Choroid plexus epithelial cell (primary cell): ENCODE data around the gene PISD.
A peak's percentile ranks its signal among the peaks of the same experiment; 100 is the strongest.
"Not testable (repeated sequence)": the region's sequence is repeated elsewhere in the genome, so short reads cannot be mapped to it uniquely, and the experiment has no call there.

Experiments used
- DNase-seq: peaks from one replicate; pipeline ENCODE4 v3.0.0-alpha.2; 2010; ENCODE audit warnings: low read depth
- H3K4me3 ChIP-seq: 2 replicates; pipeline ENCODE4 v1.5.1; 2011; ENCODE audit warnings: low read depth, mild to moderate bottlenecking, control low read depth, low read length, moderate library complexity
- TF ChIP-seq, protein P1 (sequence below): conservative IDR thresholded peaks from 2 replicates; pipeline ENCODE4 v1.5.1; 2011; ENCODE audit warnings: low read depth, mild to moderate bottlenecking, control low read depth, inconsistent platforms, low read length, moderate library complexity

PISD gene

DNA sequence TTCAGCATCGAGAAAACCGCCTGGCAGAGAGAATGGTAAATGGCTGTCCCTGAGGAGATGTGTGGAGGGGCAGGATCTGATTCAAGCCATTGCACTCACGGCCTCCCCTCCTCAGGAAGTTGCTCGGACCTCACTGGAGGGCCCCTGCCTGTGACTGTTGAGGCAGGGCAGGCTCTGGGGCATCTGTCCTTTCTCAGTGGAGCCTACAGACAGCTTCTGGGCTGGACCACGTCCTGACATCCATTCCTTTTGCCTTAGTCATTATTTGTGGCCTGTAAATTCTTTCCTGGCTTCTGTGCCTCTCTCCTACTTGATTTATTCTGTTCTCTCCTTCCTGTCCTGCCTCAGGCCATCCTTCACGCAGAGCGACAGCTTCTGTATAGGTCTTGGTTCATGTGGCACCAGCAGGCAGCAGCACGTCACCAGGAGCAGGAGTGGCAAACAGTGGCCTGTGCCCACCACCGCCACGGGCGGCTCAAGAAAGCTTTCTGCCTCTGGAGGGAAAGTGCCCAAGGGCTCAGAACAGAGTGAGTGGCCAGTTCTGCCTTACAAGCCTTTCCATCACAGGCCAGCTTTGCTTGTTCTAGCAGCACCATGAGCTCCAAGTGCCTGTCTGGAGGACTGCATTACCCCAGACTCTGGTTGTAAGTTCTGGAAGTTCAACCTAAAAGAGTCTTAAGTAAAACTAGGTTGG, 59.6 kb downstream of the PISD start:
- TF ChIP-seq, protein P1, sequence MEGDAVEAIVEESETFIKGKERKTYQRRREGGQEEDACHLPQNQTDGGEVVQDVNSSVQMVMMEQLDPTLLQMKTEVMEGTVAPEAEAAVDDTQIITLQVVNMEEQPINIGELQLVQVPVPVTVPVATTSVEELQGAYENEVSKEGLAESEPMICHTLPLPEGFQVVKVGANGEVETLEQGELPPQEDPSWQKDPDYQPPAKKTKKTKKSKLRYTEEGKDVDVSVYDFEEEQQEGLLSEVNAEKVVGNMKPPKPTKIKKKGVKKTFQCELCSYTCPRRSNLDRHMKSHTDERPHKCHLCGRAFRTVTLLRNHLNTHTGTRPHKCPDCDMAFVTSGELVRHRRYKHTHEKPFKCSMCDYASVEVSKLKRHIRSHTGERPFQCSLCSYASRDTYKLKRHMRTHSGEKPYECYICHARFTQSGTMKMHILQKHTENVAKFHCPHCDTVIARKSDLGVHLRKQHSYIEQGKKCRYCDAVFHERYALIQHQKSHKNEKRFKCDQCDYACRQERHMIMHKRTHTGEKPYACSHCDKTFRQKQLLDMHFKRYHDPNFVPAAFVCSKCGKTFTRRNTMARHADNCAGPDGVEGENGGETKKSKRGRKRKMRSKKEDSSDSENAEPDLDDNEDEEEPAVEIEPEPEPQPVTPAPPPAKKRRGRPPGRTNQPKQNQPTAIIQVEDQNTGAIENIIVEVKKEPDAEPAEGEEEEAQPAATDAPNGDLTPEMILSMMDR: no peak
- peak; percentile 91 for DNase-seq
- H3K4me3 ChIP-seq: no peak overlapping the region

DNA sequence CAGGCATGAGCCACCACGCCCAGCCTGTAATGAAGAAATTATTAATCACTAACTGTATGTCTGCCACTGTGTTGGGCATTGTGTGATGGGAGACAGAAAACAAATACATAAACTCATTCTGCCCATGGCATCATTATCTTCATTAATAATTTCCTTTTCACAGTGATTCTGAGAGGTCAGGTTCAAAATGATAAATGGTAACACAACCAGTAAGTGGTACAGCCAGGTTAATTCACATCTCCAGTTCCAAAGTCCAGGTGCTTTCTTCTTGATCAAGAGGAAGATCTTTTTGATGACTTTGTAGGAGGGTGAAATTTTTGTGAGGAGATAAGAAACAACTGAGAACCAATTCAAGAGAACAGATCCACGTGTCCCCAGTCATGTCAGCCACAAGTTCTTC, 66.7 kb downstream of the PISD start:
- no peak overlapping the region for H3K4me3 ChIP-seq
- TF ChIP-seq, protein P1: no peak
- DNase-seq: no peak

DNA sequence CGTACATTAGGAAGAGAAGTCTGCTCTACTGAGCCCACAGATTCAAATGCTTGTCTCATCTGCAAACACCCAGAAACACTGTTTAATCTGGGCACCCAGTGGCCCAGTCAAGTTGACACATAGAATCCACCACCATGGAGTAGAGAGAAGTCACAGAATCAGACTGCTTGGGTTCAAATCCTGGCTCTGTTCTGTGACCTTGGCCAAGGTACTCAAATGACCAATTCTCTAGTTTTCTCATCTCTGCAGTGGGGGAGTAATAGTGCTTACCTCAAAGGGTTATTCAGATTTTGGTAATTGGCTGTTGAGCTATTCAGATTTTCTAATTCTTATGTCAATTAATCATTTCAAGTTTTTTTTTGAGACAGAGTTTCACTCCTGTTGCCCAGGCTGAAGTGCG, 71.9 kb downstream of the PISD start:
- not testable (repeated sequence) for DNase-seq, H3K4me3 ChIP-seq

DNA sequence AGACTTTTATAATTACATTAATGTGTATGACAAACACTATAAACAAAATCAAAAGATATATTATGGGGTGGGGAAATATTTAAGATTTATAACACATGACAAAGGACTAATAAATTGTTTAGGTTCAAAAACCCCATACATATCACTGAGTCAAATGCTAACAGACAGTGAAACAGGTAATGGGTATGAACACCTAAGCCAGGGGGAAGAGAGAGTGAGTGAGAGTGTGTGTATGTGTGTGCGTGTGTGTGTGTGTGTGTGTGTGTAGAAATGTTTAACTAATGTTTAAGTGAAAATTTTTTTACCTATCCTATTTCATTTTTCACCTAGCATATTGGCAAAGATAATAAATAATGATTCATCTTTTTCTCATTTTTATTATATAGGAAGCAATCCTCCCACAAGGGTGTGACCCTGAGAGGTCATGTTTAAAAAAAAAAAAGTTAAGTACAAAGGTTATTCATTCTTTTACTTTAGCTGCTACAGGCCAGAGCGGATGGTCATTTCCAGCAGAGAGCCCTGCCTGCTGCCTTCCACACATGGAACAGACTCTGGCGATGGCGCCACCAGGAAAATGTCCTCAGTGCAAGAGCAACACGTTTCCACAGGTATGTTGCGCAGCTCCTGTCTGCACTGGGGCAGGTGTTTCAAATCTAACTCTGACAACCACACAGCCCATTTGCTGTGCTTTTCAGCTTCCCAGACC, 72.9 kb downstream of the PISD start:
- TF ChIP-seq, protein P1: no peak
- peak; percentile 21 for DNase-seq
- H3K4me3 ChIP-seq: no peak overlapping the region

DNA sequence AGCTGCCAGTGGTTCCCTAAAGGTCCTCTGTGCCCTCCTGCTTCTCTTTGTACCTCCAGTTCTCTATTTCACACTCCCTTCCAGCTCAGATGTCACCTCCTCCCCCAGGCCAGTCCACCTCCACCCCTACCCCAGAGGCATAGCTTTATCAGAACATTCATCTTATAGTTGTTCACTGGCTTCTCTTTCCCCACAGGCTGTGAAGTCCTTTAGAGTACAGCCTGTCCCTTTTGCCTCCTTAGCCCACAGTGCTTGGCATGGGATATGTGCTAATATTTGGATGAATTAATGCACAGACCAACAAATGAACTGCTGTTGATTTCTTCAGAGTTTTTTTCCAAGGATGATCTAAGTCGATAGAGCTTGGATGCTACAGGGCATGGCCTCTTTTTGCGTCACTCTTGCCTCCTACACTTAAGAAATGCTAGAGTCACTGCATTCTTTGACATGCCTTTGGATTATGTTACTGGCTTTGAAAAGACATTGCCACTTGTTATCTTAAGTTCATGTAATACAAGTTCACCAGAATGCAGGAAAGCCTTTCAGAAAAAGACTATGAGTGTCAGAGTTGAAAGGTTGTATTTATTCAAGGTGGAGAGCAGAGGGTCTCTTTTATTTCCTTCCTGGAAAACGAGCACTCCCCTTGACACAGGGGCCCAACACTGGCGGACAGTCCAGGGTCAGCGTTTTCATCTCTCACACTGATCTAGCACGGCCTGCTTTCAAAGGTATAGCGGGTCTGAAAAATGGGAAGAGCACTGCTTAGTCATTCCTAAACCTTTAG, 75.7 kb downstream of the PISD start:
- no peak overlapping the region for H3K4me3 ChIP-seq
- peak; percentile 99 for DNase-seq
- TF ChIP-seq, protein P1: no peak

DNA sequence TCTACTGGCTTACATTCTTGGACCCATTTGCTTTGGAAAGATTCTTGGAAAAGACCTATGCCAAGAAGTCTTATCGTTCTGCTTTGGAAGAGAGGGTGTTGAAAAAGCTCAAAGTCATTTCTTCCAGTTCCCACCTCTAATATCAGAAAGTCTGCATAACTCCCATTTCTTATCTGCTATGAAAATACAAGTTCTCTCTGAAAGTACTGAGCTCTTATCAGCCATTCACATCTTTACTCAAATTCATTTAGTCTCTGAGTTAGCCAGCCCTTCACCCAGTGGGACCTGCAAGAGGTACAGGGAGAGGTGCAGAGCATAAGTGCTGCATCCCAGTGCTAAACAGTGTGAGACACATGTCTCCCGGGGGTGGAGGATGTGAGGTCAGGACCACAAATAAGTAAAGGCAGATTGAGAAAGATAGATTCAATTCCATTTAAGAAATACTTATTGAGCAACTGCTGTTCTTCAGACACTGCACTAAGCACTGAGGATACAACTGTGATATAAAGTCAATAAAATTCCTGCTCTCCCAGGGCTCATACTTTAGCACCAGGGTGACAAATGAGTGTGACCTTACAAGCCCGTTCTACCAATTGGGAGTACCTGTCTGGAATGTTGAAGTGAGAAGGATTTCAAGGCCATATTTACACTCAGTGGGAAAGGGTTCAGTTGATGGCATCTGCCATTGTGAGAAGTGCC, 76.7 kb downstream of the PISD start:
- peak; percentile 96 for DNase-seq
- TF ChIP-seq, protein P1: no peak
- H3K4me3 ChIP-seq: no peak overlapping the region

DNA sequence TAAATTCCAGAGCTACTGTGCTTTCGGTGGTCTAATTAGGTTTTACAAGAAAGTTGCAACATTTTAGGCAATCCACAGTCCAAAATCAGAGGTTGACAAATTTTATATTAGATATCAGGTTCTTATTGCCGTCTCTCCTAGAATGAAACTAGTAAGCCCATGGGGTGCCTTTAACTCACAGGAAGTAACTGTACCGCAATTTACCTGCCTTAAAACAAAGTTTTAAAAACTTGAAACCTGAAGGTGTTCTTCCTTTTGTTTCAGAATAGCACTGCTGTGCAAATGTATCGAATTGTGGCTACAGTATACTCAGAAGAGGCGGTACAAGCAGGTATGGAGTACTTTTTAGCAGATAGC, 77.2 kb downstream of the PISD start:
- TF ChIP-seq, protein P1: no peak
- no peak overlapping the region for H3K4me3 ChIP-seq
- peak; percentile 34 for DNase-seq
